BJ (cell line): ENCODE data around the gene FUNDC2. TPM values are rescaled to one million over a fixed set of nuclear protein-coding genes. Genes with fewer than 3 reads are reported as not detected.

ENCODE experiments used
- CTCF ChIA-PET: fragments of 350-600 bp; formaldehyde crosslinking; extraction: SDS; loops from one replicate; lab custom pipeline; 2021; ENCODE audit warnings: antibody characterized with exemption, inconsistent platforms; lab: Yijun Ruan, JAX
- POLR2A ChIA-PET: fragments of 300-600 bp; sonication (Branson Sonifier 250); formaldehyde crosslinking; extraction: SDS; loops from one replicate; lab custom pipeline; 2021; ENCODE audit warnings: antibody characterized with exemption; lab: Charles Lee
- DNase-seq: peaks from one replicate; pipeline ENCODE4 v3.0.0-alpha.2; 2011; ENCODE audit warnings: low read depth
- H3K27me3 ChIP-seq: 2 replicates; pipeline ENCODE4 v1.6.0; 2011; ENCODE audit warnings: low read length; ENCODE audit not compliant: control insufficient read depth, insufficient read depth
- H3K36me3 ChIP-seq: 2 replicates; pipeline ENCODE4 v1.5.1; 2011; ENCODE audit warnings: low read length; ENCODE audit not compliant: control insufficient read depth, insufficient read depth
- H3K4me3 ChIP-seq: 2 replicates; pipeline ENCODE4 v1.5.1; 2011; ENCODE audit warnings: low read depth, mild to moderate bottlenecking, control low read depth, low read length
- CTCF ChIP-seq: IDR thresholded peaks from 2 replicates; pipeline ENCODE4 v1.5.1; 2011; ENCODE audit warnings: low read depth, mild to moderate bottlenecking, control low read depth, inconsistent platforms, low read length, moderate library complexity; ENCODE audit not compliant: insufficient read depth
- polyA plus RNA-seq: library from polyadenylated mRNA; depleted of rRNA; stranded (reverse); fragments of >200 nt; gene quantifications from 2 replicates; pipeline ENCODE4 v1.2.3, GENCODE V29; 2011

The FUNDC2 gene
- polyA plus RNA-seq, 1 experiment, result 65.2 TPM

GRCh38 chrX:155061760-155062159 lies 35.1 kb downstream of the FUNDC2 start:
- CTCF ChIA-PET, result interaction anchor here (0.6 to 1.7 kb wide), 3 partner anchors 10 to 57 kb away, joined by 3 to 4 read pairs (median 3); no protein-coding TSS in a partner anchor
- POLR2A ChIA-PET, result no interaction called here

GRCh38 chrX:155065035-155065734 lies 38.5 kb downstream of the FUNDC2 start:
- H3K27me3 ChIP-seq, result no peaks in the 10 kb centered on the region
- DNase-seq, result no peak
- no peak overlapping the region for H3K4me3 ChIP-seq
- ChIA-PET CTCF (interaction anchor here (1.2 to 1.8 kb wide), 3 partner anchors 8 to 22 kb away, joined by 3 to 6 read pairs (median 5); no protein-coding TSS in a partner anchor), POLR2A (no interaction called here)
- no peak for TF ChIP-seq CTCF
- no peaks in the 10 kb centered on the region; the same call in none of the 2 replicates for H3K36me3 ChIP-seq

More at GRCh38 chrX:155061760-155062159, 35.1 kb downstream of the FUNDC2 start:
- Histone ChIP-seq H3K36me3 (no peaks in the 10 kb centered on the region; the same call in none of the 2 replicates), H3K27me3 (no peaks in the 10 kb centered on the region), H3K4me3 (no peak overlapping the region)
- no peak for DNase-seq
- no peak for TF ChIP-seq CTCF

- no peaks in the 10 kb centered on the region for H3K27me3 ChIP-seq
- CTCF ChIA-PET, result no interaction called here
- no peak for TF ChIP-seq CTCF
- no peak overlapping the region for H3K4me3 ChIP-seq
- DNase-seq, result no peak
- POLR2A ChIA-PET, result no interaction called here
- no peaks in the 10 kb centered on the region for H3K36me3 ChIP-seq
Observed at GRCh38 chrX:155068165-155068564, 41.5 kb downstream of the FUNDC2 start.

- no peak for DNase-seq
- no peak for TF ChIP-seq CTCF
- H3K27me3 ChIP-seq, result no peaks in the 10 kb centered on the region
- ChIA-PET POLR2A (no interaction called here), CTCF (no interaction called here)
- no peaks in the 10 kb centered on the region for H3K36me3 ChIP-seq
- peak overlapping the region; percentile 53 for H3K4me3 ChIP-seq
Observed at GRCh38 chrX:155069414-155069813, 42.8 kb downstream of the FUNDC2 start.

- no peak for TF ChIP-seq CTCF
- Histone ChIP-seq H3K4me3 (peak overlapping the region; percentile 53), H3K27me3 (no peaks in the 10 kb centered on the region), H3K36me3 (no peaks in the 10 kb centered on the region)
- ChIA-PET POLR2A (no interaction called here), CTCF (no interaction called here)
- DNase-seq, result no peak
Observed at GRCh38 chrX:155070038-155070437, 43.4 kb downstream of the FUNDC2 start.
